Cardiac septum (tissue), 1 donor: ENCODE results near the gene GNB1. TPM values are rescaled to one million over a fixed set of nuclear protein-coding genes. Genes with fewer than 3 reads are reported as not detected.

ENCODE experiments used
- DNase-seq: peaks from one replicate; pipeline ENCODE4 v3.0.0-alpha.2; 2020; ENCODE audit warnings: low spot score
- intact Hi-C: fragments of 100-400 bp; cut with DNase I; formaldehyde crosslinking; loops from one replicate; pipeline ENCODE4 v1.14.0; 2022
- total RNA-seq: library from RNA; stranded (reverse); fragmentation: NEBNext Ultra II Directional; extraction: Animal tissue kit (Norgen Biotek cat#: 25700); gene quantifications from one replicate; pipeline ENCODE4 v1.2.1, GENCODE V29; 2021
- donor health status: DM: no; HTN: no; CAD: no.

The GNB1 gene
- total RNA-seq, 1 donor from 2014 or later = 183 TPM

DNA sequence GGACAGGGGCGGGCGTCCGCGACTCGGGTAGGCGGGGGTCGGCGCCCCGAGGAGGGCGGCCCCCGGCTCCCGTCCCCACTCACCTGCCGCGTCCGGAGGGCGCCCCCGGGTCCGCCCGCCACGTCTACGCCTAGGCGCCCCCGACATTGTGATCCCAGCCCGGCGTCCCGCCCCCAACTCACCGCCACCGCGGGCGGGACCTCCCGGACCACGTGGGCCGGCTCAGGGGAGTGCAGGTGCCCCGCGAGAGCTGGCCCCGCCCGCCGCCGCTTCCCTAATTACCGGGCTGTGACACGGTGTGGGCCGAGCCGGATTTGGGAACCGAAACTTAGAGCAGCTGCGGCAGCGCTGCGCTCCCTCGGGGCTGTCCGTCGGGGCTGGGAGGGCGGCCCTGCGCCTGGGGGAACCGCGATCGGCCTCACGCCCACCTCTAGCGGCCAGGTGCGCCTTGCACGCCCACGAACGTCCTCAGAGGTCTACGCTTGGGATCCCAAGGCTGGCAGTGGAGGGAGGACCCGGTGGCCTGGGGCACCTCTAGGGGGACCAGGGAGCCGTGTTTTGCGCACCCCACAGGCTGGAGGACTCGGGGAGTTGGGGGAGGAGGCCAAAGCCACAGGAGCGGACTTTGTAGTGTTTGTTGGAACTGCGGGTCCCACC lies 112.1 kb downstream of the GNB1 start:
- intact Hi-C loops = loop anchor here (2.0 to 5.0 kb wide), 2 partner anchors 114 to 128 kb away; partner anchors contain the start of gene GNB1
- peak; percentile 95 for DNase-seq

DNA sequence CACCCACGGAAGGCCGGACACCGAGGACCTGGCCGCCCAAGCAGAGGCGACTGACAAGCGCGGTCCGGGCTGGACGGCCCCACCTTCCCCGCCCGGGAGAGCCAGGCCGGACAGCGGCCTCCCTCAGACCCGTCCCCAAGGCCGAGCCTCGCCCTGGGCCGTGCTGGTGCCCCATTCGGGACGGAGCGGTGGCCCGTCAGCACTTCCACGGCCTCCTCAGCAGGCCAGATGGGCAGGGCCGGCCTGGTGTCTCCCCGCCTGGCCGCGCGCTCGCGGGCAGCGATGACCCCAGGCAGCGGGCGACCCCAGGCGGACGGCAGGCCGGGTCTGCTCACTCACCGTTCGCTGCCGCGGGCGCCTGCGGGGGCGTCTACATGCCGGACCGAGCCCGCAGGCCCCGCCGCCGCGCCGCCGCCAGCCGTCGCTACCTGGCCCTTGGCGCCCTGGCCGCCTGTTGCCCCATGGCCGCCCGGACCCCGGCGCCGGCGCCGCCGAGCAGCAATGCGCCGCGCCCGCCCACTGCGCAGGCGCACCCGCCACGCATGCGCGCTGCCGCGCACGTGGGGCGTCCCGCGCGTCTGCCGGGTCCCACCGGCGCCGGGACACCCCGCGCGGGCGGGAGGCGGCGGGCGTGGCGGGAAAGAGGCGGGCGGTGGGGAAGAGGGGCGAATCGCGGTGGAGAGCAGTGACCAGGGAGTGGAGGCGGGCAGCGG lies 112.8 kb downstream of the GNB1 start, which contains the start of gene NADK:
Gene NADK (minus strand): TSS at position 521 of the 713 bp plus-strand sequence. CDS start 13,064 bp downstream, outside the sequence.
- DNase-seq = no peak
- intact Hi-C loops = loop anchor here (2.0 to 5.0 kb wide), 2 partner anchors 114 to 129 kb away; partner anchors contain the start of gene GNB1

DNA sequence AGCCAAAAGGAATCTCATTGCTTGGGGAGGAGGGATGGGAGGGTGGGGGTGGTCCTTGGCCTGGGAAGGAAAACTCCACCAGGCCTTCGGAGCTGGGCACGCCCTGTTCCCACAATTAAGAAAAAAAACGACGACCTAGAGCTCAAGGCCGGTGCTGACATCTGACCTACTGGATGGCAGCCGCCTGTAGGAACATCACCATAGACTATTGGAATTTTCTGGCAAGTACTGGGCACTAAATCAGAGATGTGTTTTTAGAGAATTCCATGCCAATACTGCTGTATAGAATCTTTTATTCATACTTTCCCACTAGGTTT lies 113.3 kb downstream of the GNB1 start:
- intact Hi-C loops = loop anchor here (5.0 kb wide), 1 partner anchor 115 kb away; the partner anchor contains the start of gene GNB1
- peak; percentile 76 for DNase-seq

DNA sequence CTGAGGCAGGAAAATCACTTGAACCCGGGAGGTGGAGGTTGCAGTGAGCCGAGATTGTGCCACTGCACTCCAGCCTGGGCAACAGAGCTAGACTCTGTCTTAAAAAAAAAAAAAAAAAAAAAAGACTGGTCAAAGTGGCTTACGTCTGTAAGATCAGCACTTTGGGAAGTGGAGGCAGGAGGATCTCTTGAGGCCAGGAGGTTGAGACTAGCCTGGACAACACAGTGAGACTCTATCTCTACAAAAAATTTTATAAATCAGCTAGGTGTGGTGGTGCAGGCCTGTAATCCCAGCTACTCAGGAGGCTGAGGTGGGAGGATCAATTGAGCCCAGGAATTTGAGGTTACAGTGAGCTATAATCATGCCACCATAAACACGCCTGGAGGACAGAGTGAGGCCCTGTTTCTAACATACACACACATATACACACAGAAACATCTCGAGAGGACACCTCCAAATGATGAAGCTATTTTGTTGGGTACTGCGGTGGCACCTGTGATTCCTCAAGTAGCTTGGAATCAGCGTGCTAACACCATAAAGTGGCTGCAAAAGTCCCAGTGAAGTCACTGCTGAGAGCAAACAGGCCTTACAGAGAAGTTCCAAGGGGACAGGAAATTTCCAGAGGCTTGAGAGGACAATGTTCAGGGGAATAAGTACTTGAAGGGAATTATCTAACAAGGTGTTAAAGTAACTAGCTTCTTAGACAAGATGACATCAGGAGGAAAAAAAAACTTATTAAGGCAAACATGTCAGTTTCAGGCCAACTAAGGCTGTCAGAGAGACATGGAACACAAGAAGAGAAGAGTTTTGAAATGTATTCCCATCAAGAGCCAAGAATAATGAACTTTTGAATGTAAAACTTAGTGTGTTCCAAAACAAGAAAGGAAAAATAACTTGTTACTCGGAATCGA lies 114.0 kb downstream of the GNB1 start:
- intact Hi-C loops = loop anchor here (5.0 kb wide), 1 partner anchor 115 kb away; the partner anchor contains the start of gene GNB1
- DNase-seq = no peak

DNA sequence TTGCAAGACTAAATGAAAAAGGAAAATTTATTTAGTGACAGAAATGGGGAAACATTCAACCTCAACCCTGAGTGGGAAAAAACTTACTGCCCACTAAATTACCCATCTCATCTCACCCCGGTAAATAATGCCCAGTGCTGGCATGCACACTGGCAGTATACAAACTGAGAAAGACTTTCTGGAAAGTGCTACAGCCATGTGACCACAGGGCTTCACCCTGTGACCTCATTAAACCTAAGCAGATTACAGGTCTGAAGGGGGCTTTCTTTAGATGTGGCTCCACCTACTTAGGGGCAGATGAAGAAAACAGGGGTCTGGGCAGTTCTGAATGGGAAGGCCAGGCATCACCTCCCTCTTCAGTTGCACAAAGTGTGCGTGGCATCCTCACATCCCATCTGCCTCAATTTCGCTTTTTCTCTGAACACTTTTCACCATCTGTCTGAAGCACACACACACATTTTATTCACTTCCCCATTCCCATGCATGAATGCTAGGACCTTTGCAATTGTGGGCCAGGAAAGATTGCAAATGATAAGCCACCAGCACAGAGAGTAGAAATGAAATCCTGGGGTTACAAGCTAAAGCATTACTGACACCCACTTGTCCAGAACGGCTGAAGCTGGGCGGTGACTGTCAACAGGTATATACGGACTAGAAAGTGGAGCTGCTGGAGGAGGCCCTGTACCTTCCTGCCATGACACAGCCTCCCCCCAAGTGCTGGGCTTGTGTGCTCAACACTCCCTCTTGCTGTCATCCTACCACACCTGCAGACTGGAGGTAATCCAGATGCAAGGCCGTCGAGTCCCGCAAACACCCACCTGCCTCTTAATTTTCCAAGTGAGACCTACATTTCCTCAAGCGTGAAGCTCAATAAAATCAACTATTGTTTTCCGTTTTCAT lies 115.3 kb downstream of the GNB1 start:
- DNase-seq = no peak
- intact Hi-C loops = loop anchor here (5.0 kb wide), 1 partner anchor 117 kb away; the partner anchor contains the start of gene GNB1

DNA sequence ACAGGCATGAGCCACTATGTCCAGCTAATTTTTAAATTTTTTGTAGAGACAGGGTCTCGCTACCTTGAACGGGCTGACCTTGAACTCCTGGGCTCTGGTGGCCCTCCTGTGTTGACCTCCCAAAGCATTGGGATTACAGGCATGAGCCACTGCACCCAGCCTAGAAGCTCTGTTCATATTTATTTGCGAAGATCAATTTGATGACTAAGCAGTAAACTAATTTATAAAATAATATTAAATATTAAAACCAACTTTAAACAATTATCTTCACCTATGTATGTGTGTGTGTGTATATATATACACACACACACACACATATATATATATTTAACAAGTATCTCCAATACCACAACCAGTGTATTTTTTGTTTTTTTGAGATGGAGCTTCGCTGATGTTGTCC lies 117.0 kb downstream of the GNB1 start:
- intact Hi-C loops = no loop called here

DNA sequence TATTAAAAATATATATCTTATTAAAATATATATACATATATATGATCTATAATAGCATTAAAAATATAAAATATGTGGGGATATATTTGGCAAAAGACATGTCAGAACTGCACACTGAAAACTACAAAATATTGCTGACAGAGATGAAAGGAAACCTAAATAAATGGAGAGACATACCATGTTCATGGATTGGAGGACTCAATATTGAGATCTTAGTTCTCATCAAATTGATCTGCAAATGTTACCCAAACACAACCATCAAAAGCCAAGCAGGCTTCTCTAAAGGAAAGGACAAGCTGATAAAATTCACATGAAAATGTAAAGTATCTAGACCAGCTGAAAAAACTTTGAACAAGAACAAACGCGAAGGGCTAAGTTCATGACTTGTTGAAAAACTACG lies 119.8 kb downstream of the GNB1 start:
- intact Hi-C loops = no loop called here
- no peak for DNase-seq

More for the DNA sequence above, 117.0 kb downstream of the GNB1 start:
- no peak for DNase-seq

DNA sequence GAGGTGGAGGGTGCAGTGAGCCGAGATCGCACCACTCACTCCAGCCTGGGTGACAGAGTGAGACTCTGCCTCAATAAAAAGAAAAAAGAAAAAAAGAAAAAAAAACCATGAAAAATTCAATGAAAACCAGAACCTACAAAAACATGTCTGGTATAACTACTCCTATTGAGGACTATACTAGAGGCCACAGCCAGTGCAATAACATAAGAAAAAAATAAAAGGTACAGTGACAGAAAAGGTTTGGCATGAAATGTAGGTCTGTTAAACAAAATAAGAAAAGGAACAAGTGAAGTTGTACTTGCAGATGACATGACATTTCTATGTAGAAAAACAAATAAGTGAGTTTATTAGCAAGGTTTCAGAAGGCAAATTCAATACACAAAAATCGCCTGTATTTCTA lies 120.8 kb downstream of the GNB1 start:
- no peak for DNase-seq
- intact Hi-C loops = no loop called here

DNA sequence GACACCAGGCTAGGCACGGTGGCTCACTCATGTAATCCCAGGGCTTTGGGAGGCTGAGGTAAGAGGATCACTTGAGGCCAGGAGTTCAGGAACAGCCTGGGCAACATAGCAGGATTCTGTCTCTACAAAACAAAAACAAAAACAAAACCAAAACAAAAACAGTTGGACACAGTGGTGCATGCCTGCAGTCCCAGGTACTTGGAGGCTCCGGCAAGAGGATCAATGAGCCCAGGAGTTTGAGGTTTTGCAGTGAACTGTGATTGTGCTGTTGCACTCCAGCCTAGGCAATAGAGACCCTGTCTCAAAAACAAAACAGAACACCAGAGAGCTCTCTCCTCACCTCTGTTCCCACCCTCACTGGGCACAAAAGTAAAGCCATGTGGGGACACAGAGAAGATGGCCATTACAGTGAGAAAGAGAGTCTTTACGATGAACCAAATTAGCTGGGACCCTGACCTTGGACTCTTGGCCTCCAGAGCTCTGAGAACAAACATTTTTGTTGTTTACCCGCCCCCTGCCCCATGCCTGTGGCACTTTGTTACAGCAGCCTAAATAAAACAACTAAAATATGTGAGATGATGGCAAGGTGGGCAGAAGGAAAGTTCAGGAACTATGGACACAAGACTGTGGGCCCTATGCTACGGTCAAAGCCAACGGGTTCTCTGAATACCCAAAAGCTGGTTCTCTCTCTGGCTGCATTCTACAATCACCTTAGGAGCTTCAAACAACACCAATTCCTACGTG lies 122.5 kb downstream of the GNB1 start:
- no peak for DNase-seq
- intact Hi-C loops = no loop called here

DNA sequence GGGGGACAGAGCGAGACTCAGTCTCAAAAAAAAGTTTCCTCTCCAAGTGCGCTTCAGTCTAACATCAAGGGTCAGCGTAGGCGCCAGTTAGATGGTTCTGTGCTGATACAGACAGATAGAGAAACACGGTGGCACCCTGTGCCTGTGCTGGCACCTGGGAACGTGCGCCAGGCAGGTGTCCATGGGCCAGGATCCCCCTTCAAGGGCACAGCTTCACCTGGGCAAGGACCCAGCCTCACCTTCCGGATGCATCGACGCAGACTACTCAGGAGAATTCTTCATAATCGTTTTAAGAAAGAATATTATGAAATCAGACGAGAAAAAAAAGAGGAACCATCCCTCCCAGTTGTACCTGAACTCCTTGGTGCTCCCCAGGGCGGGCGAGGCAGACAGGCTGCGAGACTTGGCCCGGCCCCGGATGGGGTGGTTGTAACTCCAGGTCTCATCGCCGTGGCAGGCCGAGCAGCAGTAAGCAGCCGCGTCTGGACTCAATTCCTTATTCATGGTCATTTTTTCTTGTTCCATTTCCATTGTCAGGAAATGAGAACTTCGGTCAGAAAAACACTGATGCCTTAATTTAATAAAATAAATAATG lies 125.9 kb downstream of the GNB1 start:
- intact Hi-C loops = no loop called here
- DNase-seq = no peak

DNA sequence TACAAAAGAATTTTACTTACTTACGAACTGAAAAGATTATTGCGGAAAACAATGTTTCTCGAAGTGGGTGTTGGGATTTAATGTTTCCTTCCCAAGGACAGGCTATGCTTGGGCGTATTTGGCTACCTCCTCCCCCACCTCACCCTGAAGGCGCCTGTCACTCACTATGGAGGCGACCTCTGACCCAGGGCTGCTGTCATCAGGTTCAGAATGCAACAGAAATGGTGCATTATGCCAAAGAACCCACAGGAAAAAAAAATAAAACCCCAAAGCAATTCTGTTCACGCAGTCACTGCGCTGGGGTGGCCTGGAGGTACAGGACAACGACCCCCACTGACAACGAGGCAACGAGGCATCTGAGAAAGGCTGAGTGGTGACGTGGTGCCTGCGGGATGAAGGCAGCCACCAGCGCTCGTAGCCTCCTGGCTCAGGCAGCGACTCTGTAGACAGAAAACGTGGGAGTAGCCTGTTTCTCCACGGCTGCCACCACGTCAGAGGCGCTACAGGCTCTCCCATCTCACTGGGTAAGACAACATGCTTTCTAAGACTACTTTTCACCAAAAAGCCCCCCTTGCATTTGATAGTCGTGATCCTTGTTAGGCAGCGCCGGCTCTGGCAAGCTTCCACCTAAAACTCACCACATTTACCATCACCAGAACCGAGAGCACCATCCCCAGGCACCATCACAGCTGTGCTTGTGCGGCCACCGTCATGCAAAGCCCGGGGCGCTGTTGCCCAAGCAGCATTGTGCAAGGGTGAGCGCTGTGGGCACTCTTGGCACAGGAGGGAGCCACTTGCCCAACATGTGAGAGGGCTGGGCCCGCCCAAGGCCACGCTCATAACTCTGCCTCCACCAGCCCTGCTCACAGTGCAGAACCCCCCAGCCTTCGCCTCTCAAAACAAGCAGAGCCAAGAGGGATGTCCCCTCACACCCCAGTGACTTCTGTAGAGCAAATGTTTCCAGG lies 126.9 kb downstream of the GNB1 start:
- intact Hi-C loops = no loop called here
- peak; percentile 93 for DNase-seq

DNA sequence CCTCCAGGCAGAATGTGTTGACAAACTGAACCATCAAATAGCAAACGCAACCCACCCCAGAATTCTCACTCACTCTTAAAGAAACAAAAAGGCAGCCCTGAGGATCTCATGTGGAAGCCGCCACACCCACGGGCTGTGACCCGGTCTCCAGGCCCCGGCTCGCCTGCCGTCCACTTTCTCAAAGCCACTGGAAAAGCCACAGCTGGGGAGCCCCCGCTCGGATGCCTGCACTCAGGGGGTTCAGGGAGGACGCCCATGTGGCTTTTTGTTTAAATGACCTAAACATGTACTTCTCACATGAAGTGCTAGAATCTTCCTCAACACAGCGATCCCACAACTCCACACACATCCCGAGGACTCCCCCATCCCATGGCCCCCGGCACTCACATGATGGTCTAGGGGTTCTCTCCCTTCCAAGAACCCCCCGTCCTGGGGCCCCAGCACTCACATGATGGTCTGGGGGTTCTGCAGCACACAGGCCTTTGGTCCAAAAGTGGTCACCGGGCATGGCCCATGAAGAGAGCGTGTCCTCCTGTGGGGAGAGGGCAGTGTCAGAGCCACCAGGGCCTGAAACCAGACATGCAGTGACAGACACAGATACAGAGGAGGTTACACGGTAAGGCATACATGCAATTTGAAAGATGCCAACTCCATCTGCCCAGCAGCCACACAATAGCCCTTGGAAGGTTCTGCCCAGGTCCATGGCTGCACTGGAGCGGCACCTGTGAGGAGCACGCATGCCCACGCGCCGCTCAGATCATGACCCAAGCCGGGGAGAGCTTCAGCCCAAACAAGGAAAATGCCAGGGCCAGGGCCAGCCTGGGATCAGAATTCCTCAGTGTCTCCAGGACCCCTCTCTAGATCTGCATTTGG lies 129.1 kb downstream of the GNB1 start:
- no peak for DNase-seq
- intact Hi-C loops = no loop called here

DNA sequence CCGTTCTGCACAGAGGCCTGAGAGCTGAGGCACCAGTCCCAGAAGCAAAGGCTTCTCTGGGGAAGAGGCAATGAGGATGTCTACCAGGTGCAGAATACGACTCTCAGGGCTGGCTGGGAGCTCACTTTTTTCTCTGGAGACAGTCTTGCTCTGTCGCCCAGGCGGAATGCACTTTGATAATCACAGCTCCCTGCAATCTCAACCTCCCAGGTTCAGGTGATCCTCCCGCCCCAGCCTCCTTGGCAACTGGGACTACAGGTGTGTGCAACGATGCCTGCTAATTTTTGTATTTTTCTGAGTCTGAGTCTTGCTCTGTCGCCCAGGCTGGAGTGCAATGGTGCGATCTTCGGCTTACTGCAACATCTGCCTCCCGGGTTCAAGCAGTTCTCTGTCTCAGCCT lies 130.2 kb downstream of the GNB1 start:
- DNase-seq = no peak
- intact Hi-C loops = no loop called here

DNA sequence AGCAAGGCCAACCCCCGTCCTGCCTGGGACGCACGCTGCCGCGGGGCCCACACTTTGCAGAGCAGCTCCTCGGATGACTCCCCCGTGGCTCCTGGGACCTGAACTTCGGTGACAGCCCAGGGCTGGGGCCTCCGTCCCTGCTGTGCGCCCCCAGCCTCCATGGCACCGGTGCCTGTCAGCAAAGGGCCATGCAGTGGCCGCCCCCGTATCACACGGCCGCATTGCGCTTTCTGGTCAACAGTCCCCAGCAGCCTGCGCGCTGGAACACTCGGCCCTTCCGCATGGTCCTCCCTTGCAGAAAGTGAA lies 130.6 kb downstream of the GNB1 start:
- DNase-seq = no peak
- intact Hi-C loops = no loop called here

DNA sequence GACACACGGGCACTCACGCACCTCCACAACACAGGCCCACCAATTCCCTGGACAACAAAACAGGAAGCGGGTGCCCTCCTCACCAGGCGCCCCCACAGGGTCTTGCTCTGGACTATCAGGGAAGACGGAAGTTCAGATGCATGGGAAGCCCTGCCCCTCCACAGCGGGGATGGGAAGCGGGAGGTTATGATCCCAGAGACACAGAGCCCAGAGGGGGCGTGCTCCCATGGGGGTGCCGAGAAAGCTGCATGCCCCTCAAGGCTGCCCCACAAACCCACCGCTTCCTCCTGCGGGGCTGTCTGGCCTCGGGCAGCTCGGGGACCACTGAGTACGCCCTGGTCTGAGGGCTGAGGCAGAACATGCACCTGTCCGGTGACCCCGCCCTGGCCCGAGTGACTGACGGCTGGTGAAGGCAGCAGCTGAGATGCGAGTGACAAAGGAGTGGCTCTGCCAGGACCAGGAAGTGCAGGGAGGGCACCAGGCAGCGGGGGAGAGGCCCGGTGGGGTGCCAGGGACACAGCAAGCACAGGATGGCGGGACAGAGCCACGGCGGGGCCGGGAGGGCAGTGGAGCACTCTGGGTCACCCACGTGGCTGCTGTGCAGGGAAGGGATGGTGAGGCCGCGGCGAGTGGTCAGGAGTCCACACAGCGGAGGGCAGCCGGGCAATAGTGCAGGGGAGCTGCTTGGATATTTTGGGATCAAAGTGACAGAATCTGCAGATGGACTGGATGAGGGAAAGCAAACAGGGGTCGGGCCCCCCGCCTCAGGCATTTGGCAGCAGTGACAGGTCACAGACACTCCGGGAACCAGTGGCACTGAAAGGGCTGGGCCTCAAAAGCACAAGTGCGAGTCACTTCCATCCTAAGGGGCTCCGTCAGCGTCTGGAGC lies 131.2 kb downstream of the GNB1 start:
- DNase-seq = no peak
- intact Hi-C loops = no loop called here
